Small intestine (tissue), 7 donors: ENCODE results near the gene SNCB. TPM values are rescaled to one million over a fixed set of nuclear protein-coding genes. Genes with fewer than 3 reads are reported as not detected.
A peak's percentile ranks its signal among the peaks of the same experiment; 100 is the strongest.

Experiments
- DNase-seq, 2 donors: peaks; one replicate each; pipeline versions ENCODE4 v3.0.0 to v3.0.0-alpha.2; 2013
- FAIRE-seq: peaks from 2 replicates; lab custom pipeline; 2012; peaks lifted over from hg19 to GRCh38; lab: Jason Lieb, UNC
- H3K27ac ChIP-seq, 3 donors: one replicate each; pipeline ENCODE4 v1.5.1; 2013; ENCODE audit warnings: low read length in 2 of 3, mild to moderate bottlenecking in 2 of 3, control low read depth in 1 of 3, inconsistent platforms in 1 of 3, low read depth in 1 of 3, moderate library complexity in 1 of 3
- H3K27me3 ChIP-seq, 3 donors: one replicate each; pipeline ENCODE4 v1.6.1; 2013; ENCODE audit warnings: low read length in 3 of 3, inconsistent platforms in 1 of 3; ENCODE audit not compliant: control insufficient read depth in 3 of 3, insufficient read depth in 3 of 3
- H3K36me3 ChIP-seq, 3 donors: one replicate each; pipeline ENCODE4 v1.6.1; 2013; ENCODE audit warnings: low read length in 3 of 3, inconsistent platforms in 1 of 3, low read depth in 1 of 3, mild to moderate bottlenecking in 1 of 3, moderate library complexity in 1 of 3; ENCODE audit not compliant: control insufficient read depth in 3 of 3, insufficient read depth in 2 of 3
- H3K4me1 ChIP-seq, 3 donors: one replicate each; pipeline ENCODE4 v1.6.1; 2013; ENCODE audit warnings: low read length in 2 of 3, inconsistent platforms in 1 of 3, low read depth in 1 of 3, mild to moderate bottlenecking in 1 of 3, moderate library complexity in 1 of 3; ENCODE audit not compliant: control insufficient read depth in 3 of 3, insufficient read depth in 2 of 3
- H3K4me3 ChIP-seq, 3 donors: one replicate each; pipeline ENCODE4 v1.5.1; 2013; ENCODE audit warnings: low read length in 3 of 3, control low read depth in 1 of 3, inconsistent platforms in 1 of 3, low read depth in 1 of 3, mild to moderate bottlenecking in 1 of 3, moderate library complexity in 1 of 3
- H3K9me3 ChIP-seq, 2 donors: one replicate each; pipeline ENCODE4 v1.6.1; 2013; ENCODE audit warnings: low read depth in 1 of 2, low read length in 1 of 2; ENCODE audit not compliant: control insufficient read depth in 2 of 2, insufficient read depth in 1 of 2
- WGBS, 3 donors: extraction: QIAGEN DNeasy Blood & Tissue Kit; methylation state at CpG; one replicate each; pipeline ENCODE4 v1.1.7; 2013; 5-methylcytosine and 5-hydroxymethylcytosine counted together
- polyA plus RNA-seq, 4 donors: library from polyadenylated mRNA; stranded (reverse) in 3 of 4; unstranded in 1 of 4; fragments of 200-250 nt in 3 of 4; fragments of 120-200 nt in 1 of 4; gene quantifications; one replicate each; pipeline versions ENCODE4 v1.2.1 to v1.2.3, GENCODE V29; 2013
- donor health status: healthy with polysubstance abuse.
- donor health status: control.
- donor health status: control.
- donor health status: Bipolar disorder and iron deficiency.
- donor health status: healthy.

SNCB gene
- polyA plus RNA-seq, 4 donors: 0.16 to 0.73 TPM; not detected in 2

DNA sequence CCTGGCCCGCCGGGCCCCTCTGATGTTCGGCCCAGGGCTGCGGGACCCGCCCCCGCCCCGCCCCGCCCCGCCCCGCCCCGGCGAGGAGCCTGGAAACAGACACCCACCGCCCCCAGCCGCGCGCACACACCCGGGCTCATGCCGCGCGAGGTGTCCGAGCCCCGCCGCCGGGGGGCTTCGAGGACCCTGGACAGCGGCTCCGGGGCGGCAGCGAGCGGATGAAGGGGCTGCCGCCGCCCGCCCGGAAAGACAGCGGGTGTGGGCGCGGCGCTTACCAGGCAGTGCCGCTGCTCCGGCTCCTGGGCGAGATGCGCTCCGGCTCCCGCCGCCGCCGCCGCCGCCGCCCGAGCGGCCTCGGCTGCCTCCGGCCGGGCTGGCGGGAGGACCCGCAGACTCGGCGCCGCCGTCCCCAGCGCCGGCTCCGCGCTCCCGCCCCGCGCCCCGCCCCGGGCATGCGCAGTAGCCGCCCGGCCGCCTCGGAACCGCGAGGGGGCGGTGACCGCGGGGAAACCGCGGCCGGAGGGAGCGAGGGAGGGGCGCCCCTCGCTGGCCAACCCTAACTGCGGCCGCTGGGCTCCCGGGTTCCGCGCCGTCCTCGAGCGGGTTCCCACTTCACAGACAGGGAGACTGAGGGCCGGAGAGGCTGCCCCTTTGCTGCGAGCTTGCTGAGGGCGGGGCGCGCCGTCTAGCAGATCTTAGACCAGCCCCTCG is 20.5 kb downstream of the SNCB start, which contains the start of gene GPRIN1:
Gene GPRIN1, minus strand, starts transcription at position 433 of the 711 bp plus-strand sequence. CDS start 10,322 bp downstream, outside the sequence.
- peaks cover 0 to 35% (median 4%) of the 10 kb centered on the region in 3 donors for H3K27me3 ChIP-seq
- FAIRE-seq (no peak), DNase-seq (peak; percentile 37 to 70)
- H3K36me3 ChIP-seq: no peaks in the 10 kb centered on the region
- peak within 1 kb of the TSS; percentile 41 to 69 (median 50) for H3K4me3 ChIP-seq
- no peak within 1 kb of the TSS for H3K27ac ChIP-seq
- 0 to 1% (median 1%) methylated on average over 18 to 101 of the region's 101 CpGs for WGBS, 3 donors
- H3K9me3 ChIP-seq: no peaks in the 10 kb centered on the region
- peaks cover 0 to 3% (median 0%) of the 10 kb centered on the region in 3 donors for H3K4me1 ChIP-seq

- H3K9me3 ChIP-seq: no peaks in the 10 kb centered on the region
- H3K36me3 ChIP-seq: no peaks in the 10 kb centered on the region
- no peak overlapping the region for H3K27ac ChIP-seq
- FAIRE-seq (no peak), DNase-seq (no peak)
- 32 to 39% (median 38%) methylated on average over 38 to 46 of the region's 46 CpGs for WGBS, 3 donors
- H3K4me3 ChIP-seq: peak overlapping the region in 2 of 3 donors; percentile 50 to 69
- H3K27me3 ChIP-seq: peaks cover 0 to 35% (median 4%) of the 10 kb centered on the region in 3 donors
- peaks cover 0 to 3% (median 0%) of the 10 kb centered on the region in 3 donors for H3K4me1 ChIP-seq
These were observed 21.2 kb downstream of the SNCB start for GRCh38 chr5:176608937-176609723.

GRCh38 chr5:176608142-176608705 is 22.1 kb downstream of the SNCB start:
- FAIRE-seq: no peak
- Histone ChIP-seq H3K36me3 (no peaks in the 10 kb centered on the region), H3K4me3 (no peak overlapping the region), H3K9me3 (no peaks in the 10 kb centered on the region), H3K27ac (no peak overlapping the region), H3K27me3 (peaks cover 0 to 31% (median 4%) of the 10 kb centered on the region in 3 donors), H3K4me1 (peaks cover 0 to 3% (median 0%) of the 10 kb centered on the region in 3 donors)
- no peak for DNase-seq
- 79 to 93% (median 91%) methylated on average over 4 of the region's 4 CpGs for WGBS, 3 donors

- Histone ChIP-seq H3K36me3 (no peaks in the 10 kb centered on the region), H3K4me3 (no peak overlapping the region), H3K9me3 (no peaks in the 10 kb centered on the region), H3K27me3 (peaks cover 0 to 24% (median 4%) of the 10 kb centered on the region in 3 donors), H3K4me1 (peaks cover 0 to 3% (median 0%) of the 10 kb centered on the region in 3 donors), H3K27ac (no peak overlapping the region)
- FAIRE-seq (no peak), DNase-seq (no peak)
- 74 to 88% (median 78%) methylated on average over 3 of the region's 3 CpGs for WGBS, 3 donors
These were observed 23.5 kb downstream of the SNCB start for GRCh38 chr5:176606875-176607274.

- no peak for DNase-seq
- Histone ChIP-seq H3K4me1 (peaks cover 0 to 3% (median 0%) of the 10 kb centered on the region in 3 donors), H3K9me3 (no peaks in the 10 kb centered on the region), H3K27ac (no peak overlapping the region), H3K36me3 (no peaks in the 10 kb centered on the region), H3K4me3 (no peak overlapping the region), H3K27me3 (peaks cover 0 to 19% (median 4%) of the 10 kb centered on the region in 3 donors)
- 55 to 68% (median 62%) methylated on average over 3 of the region's 3 CpGs for WGBS, 3 donors
- FAIRE-seq: no peak
These were observed 24.3 kb downstream of the SNCB start for GRCh38 chr5:176606032-176606431.

- Histone ChIP-seq H3K4me3 (no peak overlapping the region), H3K36me3 (no peaks in the 10 kb centered on the region), H3K9me3 (no peaks in the 10 kb centered on the region), H3K4me1 (no peaks in the 10 kb centered on the region), H3K27ac (no peak overlapping the region), H3K27me3 (peaks cover 0 to 10% (median under 1%) of the 10 kb centered on the region in 3 donors)
- FAIRE-seq (no peak), DNase-seq (no peak)
- WGBS, 3 donors: 12 to 17% (median 16%) methylated on average over 2 of the region's 2 CpGs
These were observed 27.2 kb downstream of the SNCB start for GRCh38 chr5:176603091-176603490.

GRCh38 chr5:176601901-176602482 is 28.3 kb downstream of the SNCB start:
- DNase-seq: no peak
- Histone ChIP-seq H3K4me3 (no peak overlapping the region), H3K27ac (no peak overlapping the region), H3K9me3 (no peaks in the 10 kb centered on the region), H3K27me3 (peaks cover 0 to 13% (median 0%) of the 10 kb centered on the region in 3 donors), H3K36me3 (no peaks in the 10 kb centered on the region), H3K4me1 (no peaks in the 10 kb centered on the region)
- WGBS, 3 donors: 72 to 78% (median 74%) methylated on average over 12 of the region's 12 CpGs
- FAIRE-seq: no peak
